HEK293 (cell line): ENCODE data around the gene SCUBE3.

ENCODE experiments used
- CTCF ChIA-PET: fragments of 350-600 bp; formaldehyde crosslinking; extraction: SDS; loops from one replicate; lab custom pipeline; 2021; ENCODE audit warnings: antibody characterized with exemption; lab: Yijun Ruan, JAX
- POLR2A ChIA-PET: fragments of 300-600 bp; formaldehyde crosslinking; extraction: SDS; loops from one replicate; lab custom pipeline; 2020; ENCODE audit warnings: antibody characterized with exemption, inconsistent platforms; lab: Yijun Ruan, JAX
- H3K27ac ChIP-seq: fragments of 200-500 bp; sonication (Bioruptor generic); 2 replicates; pipeline ENCODE4 v1.5.1; 2014; ENCODE audit warnings: low read depth, low read length, control low read depth, inconsistent platforms; ENCODE audit errors: extremely low read depth
- H3K36me3 ChIP-seq, 2 experiments: fragments of 200-500 bp in 1 of 2; sonication (Bioruptor generic) in 1 of 2; 1 replicate in 1 of 2; 2 replicates in 1 of 2; pipeline ENCODE4 v1.5.1; 2014 to 2017; ENCODE audit warnings: inconsistent platforms in 2 of 2, low read length in 2 of 2; ENCODE audit not compliant: control insufficient read depth in 2 of 2, insufficient read depth in 1 of 2
- H3K4me1 ChIP-seq: fragments of 200-500 bp; sonication (Bioruptor generic); 2 replicates; pipeline ENCODE4 v1.5.1; 2014; ENCODE audit warnings: mild to moderate bottlenecking, low read length, inconsistent platforms; ENCODE audit not compliant: control insufficient read depth, insufficient read depth
- H3K4me3 ChIP-seq: 2 replicates; pipeline ENCODE4 v1.5.1; 2011; ENCODE audit warnings: low read depth, mild to moderate bottlenecking, control low read depth, low read length, moderate library complexity
- H3K9me3 ChIP-seq: fragments of 200-500 bp; sonication (Bioruptor generic); 2 replicates; pipeline ENCODE4 v1.5.1; 2014; ENCODE audit warnings: low read depth, low read length, inconsistent platforms; ENCODE audit not compliant: control insufficient read depth, insufficient read depth
- HOXA7 ChIP-seq: sonication (generic); formaldehyde crosslinking; IDR thresholded peaks from 2 replicates; pipeline ENCODE4 v1.8.1; 2022; ENCODE audit warnings: missing genetic modification reagents, borderline replicate concordance
- HOXC10 ChIP-seq: sonication (generic); formaldehyde crosslinking; IDR thresholded peaks from 2 replicates; pipeline ENCODE4 v1.8.1; 2023; ENCODE audit warnings: mild to moderate bottlenecking, missing genetic modification reagents
- TCF7L2 ChIP-seq: IDR thresholded peaks from 2 replicates; pipeline ENCODE4 v1.6.1; 2011; ENCODE audit warnings: low read depth, mild to moderate bottlenecking, inconsistent platforms, low read length, moderate library complexity, borderline replicate concordance
- ZEB2 ChIP-seq: fragments of 450-650 bp; formaldehyde crosslinking; IDR thresholded peaks from 2 replicates; pipeline ENCODE4 v1.5.1; 2016; ENCODE audit warnings: missing biosample characterization, missing genetic modification characterization
- ZNF169 ChIP-seq: fragments of 450-650 bp; formaldehyde crosslinking; IDR thresholded peaks from 2 replicates; pipeline ENCODE4 v1.5.1; 2016; ENCODE audit warnings: missing biosample characterization, missing genetic modification characterization
- ZNF202 ChIP-seq: fragments of 450-650 bp; formaldehyde crosslinking; IDR thresholded peaks from 2 replicates; pipeline ENCODE4 v1.5.1; 2016; ENCODE audit warnings: missing biosample characterization, missing genetic modification characterization, borderline replicate concordance
- ZNF266 ChIP-seq: fragments of 450-650 bp; formaldehyde crosslinking; IDR thresholded peaks from 2 replicates; pipeline ENCODE4 v1.5.1; 2016; ENCODE audit warnings: missing biosample characterization, missing genetic modification characterization, low read depth
- ZNF341 ChIP-seq: fragments of 450-650 bp; formaldehyde crosslinking; IDR thresholded peaks from 2 replicates; pipeline ENCODE4; 2016; ENCODE audit warnings: low read depth, missing biosample characterization, missing genetic modification characterization
- ZNF354C ChIP-seq: fragments of 450-650 bp; formaldehyde crosslinking; IDR thresholded peaks from 2 replicates; pipeline ENCODE4 v1.5.1; 2016; ENCODE audit warnings: missing biosample characterization, missing genetic modification characterization, low read depth, borderline replicate concordance
- ZNF366 ChIP-seq: fragments of 450-650 bp; formaldehyde crosslinking; conservative IDR thresholded peaks from 2 replicates; pipeline ENCODE4 v1.5.1; 2016; ENCODE audit warnings: missing biosample characterization, missing genetic modification characterization
- ZNF404 ChIP-seq: fragments of 450-650 bp; formaldehyde crosslinking; IDR thresholded peaks from 2 replicates; pipeline ENCODE4 v1.5.1; 2017; ENCODE audit warnings: missing biosample characterization, missing genetic modification characterization
- ZNF510 ChIP-seq: fragments of 450-650 bp; formaldehyde crosslinking; IDR thresholded peaks from 2 replicates; pipeline ENCODE4 v1.5.1; 2018; ENCODE audit warnings: mild to moderate bottlenecking, missing genetic modification characterization, missing biosample characterization; ENCODE audit not compliant: insufficient replicate concordance
- ZNF529 ChIP-seq: fragments of 450-650 bp; formaldehyde crosslinking; IDR thresholded peaks from 2 replicates; pipeline ENCODE4 v1.5.1; 2017; ENCODE audit warnings: missing genetic modification characterization, missing biosample characterization; ENCODE audit not compliant: insufficient replicate concordance
- ZNF558 ChIP-seq: fragments of 450-650 bp; formaldehyde crosslinking; IDR thresholded peaks from 2 replicates; pipeline ENCODE4 v1.5.1; 2016; ENCODE audit warnings: missing biosample characterization, missing genetic modification characterization
- ZNF658 ChIP-seq: fragments of 450-650 bp; formaldehyde crosslinking; IDR thresholded peaks from 2 replicates; pipeline ENCODE4; 2016; ENCODE audit warnings: missing biosample characterization, missing genetic modification characterization
- ZNF677 ChIP-seq: fragments of 450-650 bp; IDR thresholded peaks from 2 replicates; pipeline ENCODE4 v1.5.0; 2018; ENCODE audit warnings: missing biosample characterization, mild to moderate bottlenecking, missing genetic modification characterization, moderate library complexity
- ZNF830 ChIP-seq: fragments of 450-650 bp; IDR thresholded peaks from 2 replicates; pipeline ENCODE4 v1.5.0; 2018; ENCODE audit warnings: missing biosample characterization, missing genetic modification characterization, low read depth, mild to moderate bottlenecking, moderate library complexity
- ZSCAN23 ChIP-seq: fragments of 450-650 bp; formaldehyde crosslinking; IDR thresholded peaks from 2 replicates; pipeline ENCODE4 v1.5.1; 2016; ENCODE audit warnings: missing biosample characterization, missing genetic modification characterization
- ZSCAN30 ChIP-seq: fragments of 450-650 bp; IDR thresholded peaks from 2 replicates; pipeline ENCODE4 v1.5.1; 2018; ENCODE audit warnings: missing biosample characterization, mild to moderate bottlenecking, missing genetic modification characterization, moderate library complexity
- ZXDB ChIP-seq: fragments of 450-650 bp; formaldehyde crosslinking; IDR thresholded peaks from 2 replicates; pipeline ENCODE4 v1.5.1; 2016; ENCODE audit warnings: missing biosample characterization, missing genetic modification characterization
- TF ChIP-seq, protein P1 (sequence below): fragments of 450-650 bp; formaldehyde crosslinking; IDR thresholded peaks from 2 replicates; pipeline ENCODE4 v1.5.1; 2017; ENCODE audit warnings: missing biosample characterization, missing genetic modification characterization
- TF ChIP-seq, protein P2 (sequence below): fragments of 450-650 bp; formaldehyde crosslinking; IDR thresholded peaks from 2 replicates; pipeline ENCODE4 v1.5.1; 2016; ENCODE audit warnings: missing biosample characterization, missing genetic modification characterization, low read depth
- TF ChIP-seq, protein P3 (sequence below): fragments of 450-650 bp; formaldehyde crosslinking; IDR thresholded peaks from 2 replicates; pipeline ENCODE4 v1.5.1; 2016; ENCODE audit warnings: missing biosample characterization, missing genetic modification characterization, borderline replicate concordance
- TF ChIP-seq, protein P4 (sequence below): IDR thresholded peaks from 2 replicates; pipeline ENCODE4 v1.6.1; 2011; ENCODE audit warnings: mild to moderate bottlenecking, low read depth, low read length, borderline replicate concordance

The SCUBE3 gene

DNA sequence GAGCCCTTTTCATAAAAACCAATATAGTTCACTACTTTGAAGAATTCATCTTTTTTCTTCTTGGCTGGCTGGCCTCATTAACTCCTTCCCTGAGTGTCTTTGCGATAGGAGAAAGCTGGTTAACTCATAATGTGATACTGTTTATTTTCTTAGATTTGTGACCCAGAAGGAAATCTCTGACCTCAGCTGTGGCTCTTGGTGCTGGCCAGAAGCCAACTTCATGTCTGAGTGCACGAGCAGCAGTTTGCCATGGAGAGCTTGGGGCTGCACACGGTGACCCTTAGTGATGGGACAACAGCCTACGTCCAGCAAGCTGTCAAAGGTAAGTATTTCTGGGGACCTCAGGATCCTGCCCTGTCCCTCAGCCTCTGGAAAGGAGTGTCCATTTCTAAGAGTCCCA is 67.1 kb downstream of the SCUBE3 start:
- no peak overlapping the region for H3K27ac ChIP-seq
- ChIA-PET CTCF (interaction anchor here (0.5 to 2.4 kb wide), 7 partner anchors 11 to 296 kb away, joined by 3 to 9 read pairs (median 3); no protein-coding TSS in a partner anchor), POLR2A (interaction anchor here (0.9 to 3.2 kb wide), 4 partner anchors 8 to 188 kb away, joined by 3 to 23 read pairs (median 3); partner anchors contain the start of genes RPL10A and ZNF76)
- TF ChIP-seq ZNF354C (tag by site-specific recombination) (no peak), ZNF366 (tag by site-specific recombination) (peak; percentile 45; the same call in 1 of the 2 replicates), ZXDB (peak; percentile 28; the same call in 1 of the 2 replicates), ZEB2 (tag by site-specific recombination) (peak; percentile 59), ZNF169 (tag by site-specific recombination) (no peak), ZNF677 (tag by site-specific recombination) (no peak), ZNF558 (tag by site-specific recombination) (0 out of 2 replicates have a peak, but pooled peaks have one; percentile 17)
- TF ChIP-seq, protein P1, sequence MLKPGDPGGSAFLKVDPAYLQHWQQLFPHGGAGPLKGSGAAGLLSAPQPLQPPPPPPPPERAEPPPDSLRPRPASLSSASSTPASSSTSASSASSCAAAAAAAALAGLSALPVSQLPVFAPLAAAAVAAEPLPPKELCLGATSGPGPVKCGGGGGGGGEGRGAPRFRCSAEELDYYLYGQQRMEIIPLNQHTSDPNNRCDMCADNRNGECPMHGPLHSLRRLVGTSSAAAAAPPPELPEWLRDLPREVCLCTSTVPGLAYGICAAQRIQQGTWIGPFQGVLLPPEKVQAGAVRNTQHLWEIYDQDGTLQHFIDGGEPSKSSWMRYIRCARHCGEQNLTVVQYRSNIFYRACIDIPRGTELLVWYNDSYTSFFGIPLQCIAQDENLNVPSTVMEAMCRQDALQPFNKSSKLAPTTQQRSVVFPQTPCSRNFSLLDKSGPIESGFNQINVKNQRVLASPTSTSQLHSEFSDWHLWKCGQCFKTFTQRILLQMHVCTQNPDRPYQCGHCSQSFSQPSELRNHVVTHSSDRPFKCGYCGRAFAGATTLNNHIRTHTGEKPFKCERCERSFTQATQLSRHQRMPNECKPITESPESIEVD (tag by site-specific recombination) = peak; percentile 80
- TF ChIP-seq, protein P2, sequence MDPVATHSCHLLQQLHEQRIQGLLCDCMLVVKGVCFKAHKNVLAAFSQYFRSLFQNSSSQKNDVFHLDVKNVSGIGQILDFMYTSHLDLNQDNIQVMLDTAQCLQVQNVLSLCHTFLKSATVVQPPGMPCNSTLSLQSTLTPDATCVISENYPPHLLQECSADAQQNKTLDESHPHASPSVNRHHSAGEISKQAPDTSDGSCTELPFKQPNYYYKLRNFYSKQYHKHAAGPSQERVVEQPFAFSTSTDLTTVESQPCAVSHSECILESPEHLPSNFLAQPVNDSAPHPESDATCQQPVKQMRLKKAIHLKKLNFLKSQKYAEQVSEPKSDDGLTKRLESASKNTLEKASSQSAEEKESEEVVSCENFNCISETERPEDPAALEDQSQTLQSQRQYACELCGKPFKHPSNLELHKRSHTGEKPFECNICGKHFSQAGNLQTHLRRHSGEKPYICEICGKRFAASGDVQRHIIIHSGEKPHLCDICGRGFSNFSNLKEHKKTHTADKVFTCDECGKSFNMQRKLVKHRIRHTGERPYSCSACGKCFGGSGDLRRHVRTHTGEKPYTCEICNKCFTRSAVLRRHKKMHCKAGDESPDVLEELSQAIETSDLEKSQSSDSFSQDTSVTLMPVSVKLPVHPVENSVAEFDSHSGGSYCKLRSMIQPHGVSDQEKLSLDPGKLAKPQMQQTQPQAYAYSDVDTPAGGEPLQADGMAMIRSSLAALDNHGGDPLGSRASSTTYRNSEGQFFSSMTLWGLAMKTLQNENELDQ = no peak
- peaks cover 14% of the 10 kb centered on the region for H3K4me1 ChIP-seq
- no peak overlapping the region for H3K4me3 ChIP-seq
- peaks cover 25 to 36% of the 10 kb centered on the region in 2 experiments; a peak in 2 of 3 replicates for H3K36me3 ChIP-seq
- no peaks in the 10 kb centered on the region for H3K9me3 ChIP-seq

DNA sequence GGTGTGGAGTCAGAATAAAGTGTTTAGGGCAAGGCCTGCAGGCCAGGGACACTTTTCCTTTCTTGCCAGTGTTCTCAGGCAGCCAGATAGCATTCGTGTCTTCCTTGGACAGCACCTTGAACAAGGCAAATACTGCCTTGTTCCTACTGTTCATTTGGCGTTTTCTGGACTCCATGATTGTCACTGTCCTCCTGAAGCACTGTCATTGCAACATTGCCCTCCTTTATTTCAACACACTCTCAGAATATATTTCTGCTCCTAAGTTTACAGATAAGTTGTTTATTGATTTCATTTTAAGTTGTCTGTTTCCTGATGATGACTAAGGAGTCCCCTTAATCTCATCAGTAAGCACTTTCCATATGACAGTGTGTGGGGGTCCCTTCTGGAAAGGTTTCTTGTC is 68.7 kb downstream of the SCUBE3 start:
- Histone ChIP-seq H3K27ac (no peak overlapping the region), H3K9me3 (no peaks in the 10 kb centered on the region), H3K4me1 (peaks cover 14% of the 10 kb centered on the region), H3K36me3 (peaks cover 25 to 52% of the 10 kb centered on the region in 2 experiments; a peak in 2 of 3 replicates), H3K4me3 (no peak overlapping the region)
- ChIA-PET POLR2A (no interaction called here), CTCF (interaction anchor here (0.6 to 2.4 kb wide), 3 partner anchors 11 to 265 kb away, joined by 3 to 5 read pairs (median 5); no protein-coding TSS in a partner anchor)
- TF ChIP-seq HOXA7 (CRISPR knock-in tag) = no peak
- TF ChIP-seq, protein P3, sequence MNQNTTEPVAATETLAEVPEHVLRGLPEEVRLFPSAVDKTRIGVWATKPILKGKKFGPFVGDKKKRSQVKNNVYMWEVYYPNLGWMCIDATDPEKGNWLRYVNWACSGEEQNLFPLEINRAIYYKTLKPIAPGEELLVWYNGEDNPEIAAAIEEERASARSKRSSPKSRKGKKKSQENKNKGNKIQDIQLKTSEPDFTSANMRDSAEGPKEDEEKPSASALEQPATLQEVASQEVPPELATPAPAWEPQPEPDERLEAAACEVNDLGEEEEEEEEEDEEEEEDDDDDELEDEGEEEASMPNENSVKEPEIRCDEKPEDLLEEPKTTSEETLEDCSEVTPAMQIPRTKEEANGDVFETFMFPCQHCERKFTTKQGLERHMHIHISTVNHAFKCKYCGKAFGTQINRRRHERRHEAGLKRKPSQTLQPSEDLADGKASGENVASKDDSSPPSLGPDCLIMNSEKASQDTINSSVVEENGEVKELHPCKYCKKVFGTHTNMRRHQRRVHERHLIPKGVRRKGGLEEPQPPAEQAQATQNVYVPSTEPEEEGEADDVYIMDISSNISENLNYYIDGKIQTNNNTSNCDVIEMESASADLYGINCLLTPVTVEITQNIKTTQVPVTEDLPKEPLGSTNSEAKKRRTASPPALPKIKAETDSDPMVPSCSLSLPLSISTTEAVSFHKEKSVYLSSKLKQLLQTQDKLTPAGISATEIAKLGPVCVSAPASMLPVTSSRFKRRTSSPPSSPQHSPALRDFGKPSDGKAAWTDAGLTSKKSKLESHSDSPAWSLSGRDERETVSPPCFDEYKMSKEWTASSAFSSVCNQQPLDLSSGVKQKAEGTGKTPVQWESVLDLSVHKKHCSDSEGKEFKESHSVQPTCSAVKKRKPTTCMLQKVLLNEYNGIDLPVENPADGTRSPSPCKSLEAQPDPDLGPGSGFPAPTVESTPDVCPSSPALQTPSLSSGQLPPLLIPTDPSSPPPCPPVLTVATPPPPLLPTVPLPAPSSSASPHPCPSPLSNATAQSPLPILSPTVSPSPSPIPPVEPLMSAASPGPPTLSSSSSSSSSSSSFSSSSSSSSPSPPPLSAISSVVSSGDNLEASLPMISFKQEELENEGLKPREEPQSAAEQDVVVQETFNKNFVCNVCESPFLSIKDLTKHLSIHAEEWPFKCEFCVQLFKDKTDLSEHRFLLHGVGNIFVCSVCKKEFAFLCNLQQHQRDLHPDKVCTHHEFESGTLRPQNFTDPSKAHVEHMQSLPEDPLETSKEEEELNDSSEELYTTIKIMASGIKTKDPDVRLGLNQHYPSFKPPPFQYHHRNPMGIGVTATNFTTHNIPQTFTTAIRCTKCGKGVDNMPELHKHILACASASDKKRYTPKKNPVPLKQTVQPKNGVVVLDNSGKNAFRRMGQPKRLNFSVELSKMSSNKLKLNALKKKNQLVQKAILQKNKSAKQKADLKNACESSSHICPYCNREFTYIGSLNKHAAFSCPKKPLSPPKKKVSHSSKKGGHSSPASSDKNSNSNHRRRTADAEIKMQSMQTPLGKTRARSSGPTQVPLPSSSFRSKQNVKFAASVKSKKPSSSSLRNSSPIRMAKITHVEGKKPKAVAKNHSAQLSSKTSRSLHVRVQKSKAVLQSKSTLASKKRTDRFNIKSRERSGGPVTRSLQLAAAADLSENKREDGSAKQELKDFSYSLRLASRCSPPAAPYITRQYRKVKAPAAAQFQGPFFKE = no peak
- no peak for TF ChIP-seq ZNF341 (tag by site-specific recombination)
- no peak for TF ChIP-seq HOXC10 (CRISPR knock-in tag)
- TF ChIP-seq ZNF529 (tag by site-specific recombination) = no peak
- no peak for TF ChIP-seq ZNF202 (tag by site-specific recombination)
- TF ChIP-seq ZNF658 (tag by site-specific recombination) = no peak
- no peak for TF ChIP-seq ZSCAN23
- TF ChIP-seq ZSCAN30 (tag by site-specific recombination) = no peak
- no peak for TF ChIP-seq ZNF404 (tag by site-specific recombination)
- TF ChIP-seq ZNF510 (tag by site-specific recombination) = no peak
- no peak for TF ChIP-seq ZNF830 (tag by site-specific recombination)
- no peak for TF ChIP-seq TCF7L2
- TF ChIP-seq, protein P4, sequence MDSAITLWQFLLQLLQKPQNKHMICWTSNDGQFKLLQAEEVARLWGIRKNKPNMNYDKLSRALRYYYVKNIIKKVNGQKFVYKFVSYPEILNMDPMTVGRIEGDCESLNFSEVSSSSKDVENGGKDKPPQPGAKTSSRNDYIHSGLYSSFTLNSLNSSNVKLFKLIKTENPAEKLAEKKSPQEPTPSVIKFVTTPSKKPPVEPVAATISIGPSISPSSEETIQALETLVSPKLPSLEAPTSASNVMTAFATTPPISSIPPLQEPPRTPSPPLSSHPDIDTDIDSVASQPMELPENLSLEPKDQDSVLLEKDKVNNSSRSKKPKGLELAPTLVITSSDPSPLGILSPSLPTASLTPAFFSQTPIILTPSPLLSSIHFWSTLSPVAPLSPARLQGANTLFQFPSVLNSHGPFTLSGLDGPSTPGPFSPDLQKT = no peak
- no peak for TF ChIP-seq ZNF266 (tag by site-specific recombination)
